Measurements from ENCODE around the gene COL18A1. TPM values are rescaled to one million over a fixed set of nuclear protein-coding genes. Genes with fewer than 3 reads are reported as not detected.

COL18A1 gene
- total RNA-seq, 2 donors from 2014 or later = 117 to 134 TPM

DNA sequence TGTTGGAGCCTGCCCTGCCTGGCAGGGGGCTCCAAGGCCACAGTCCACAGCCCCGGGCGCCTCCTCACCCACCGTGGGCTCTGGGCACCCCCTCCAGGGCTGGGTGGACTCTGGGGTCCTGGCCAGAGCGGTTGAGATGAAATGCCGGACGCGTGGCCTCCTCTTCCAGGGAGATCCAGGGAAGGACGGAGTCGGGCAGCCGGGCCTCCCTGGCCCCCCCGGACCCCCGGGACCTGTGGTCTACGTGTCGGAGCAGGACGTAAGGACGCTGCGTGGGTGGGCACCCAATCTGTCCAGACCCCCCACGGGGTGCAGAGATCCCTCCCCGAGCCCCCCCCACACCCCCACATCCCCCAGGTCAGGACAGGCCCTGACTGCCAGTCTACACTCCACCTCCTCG, 86.1 kb downstream of the COL18A1 start:
- no peaks in the 10 kb centered on the region for H3K9me3 ChIP-seq

DNA sequence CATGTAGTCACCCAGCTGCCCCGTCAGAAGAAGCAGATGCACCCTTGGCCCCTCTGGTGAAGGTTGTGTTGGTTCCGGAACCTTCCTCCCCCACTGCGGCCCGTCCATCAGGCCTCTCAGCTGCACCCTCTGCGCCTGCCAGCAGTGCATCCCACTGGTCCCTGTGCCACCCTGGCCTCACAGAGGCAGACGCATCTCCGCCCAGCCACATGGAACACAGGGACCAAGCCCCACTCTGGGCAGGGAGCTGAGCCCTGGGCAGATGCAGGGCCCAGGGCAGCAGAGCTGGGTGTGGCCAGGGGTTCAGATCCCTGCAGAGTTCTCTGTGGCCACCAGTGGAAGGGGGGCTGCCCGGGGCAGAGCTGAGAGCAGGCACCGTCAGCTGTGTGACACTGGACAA, 86.7 kb downstream of the COL18A1 start:
- no peaks in the 10 kb centered on the region for H3K27me3 ChIP-seq
- no peak overlapping the region for H3K27ac ChIP-seq
- peaks cover 41% of the 10 kb centered on the region for H3K36me3 ChIP-seq
- H3K9me3 ChIP-seq = no peaks in the 10 kb centered on the region
- DNase-seq (ENCODE audit: low spot score) = no peak
- TF ChIP-seq, protein P1, sequence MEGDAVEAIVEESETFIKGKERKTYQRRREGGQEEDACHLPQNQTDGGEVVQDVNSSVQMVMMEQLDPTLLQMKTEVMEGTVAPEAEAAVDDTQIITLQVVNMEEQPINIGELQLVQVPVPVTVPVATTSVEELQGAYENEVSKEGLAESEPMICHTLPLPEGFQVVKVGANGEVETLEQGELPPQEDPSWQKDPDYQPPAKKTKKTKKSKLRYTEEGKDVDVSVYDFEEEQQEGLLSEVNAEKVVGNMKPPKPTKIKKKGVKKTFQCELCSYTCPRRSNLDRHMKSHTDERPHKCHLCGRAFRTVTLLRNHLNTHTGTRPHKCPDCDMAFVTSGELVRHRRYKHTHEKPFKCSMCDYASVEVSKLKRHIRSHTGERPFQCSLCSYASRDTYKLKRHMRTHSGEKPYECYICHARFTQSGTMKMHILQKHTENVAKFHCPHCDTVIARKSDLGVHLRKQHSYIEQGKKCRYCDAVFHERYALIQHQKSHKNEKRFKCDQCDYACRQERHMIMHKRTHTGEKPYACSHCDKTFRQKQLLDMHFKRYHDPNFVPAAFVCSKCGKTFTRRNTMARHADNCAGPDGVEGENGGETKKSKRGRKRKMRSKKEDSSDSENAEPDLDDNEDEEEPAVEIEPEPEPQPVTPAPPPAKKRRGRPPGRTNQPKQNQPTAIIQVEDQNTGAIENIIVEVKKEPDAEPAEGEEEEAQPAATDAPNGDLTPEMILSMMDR (IDR thresholded peaks at IDR 0.05) = no peak
- H3K4me3 ChIP-seq = no peak overlapping the region
- no peaks in the 10 kb centered on the region for H3K4me1 ChIP-seq

More for the DNA sequence above, 86.1 kb downstream of the COL18A1 start:
- no peak for DNase-seq (ENCODE audit: low spot score)
- Histone ChIP-seq H3K4me3 (no peak overlapping the region), H3K27ac (no peak overlapping the region), H3K36me3 (peaks cover 36% of the 10 kb centered on the region), H3K27me3 (no peaks in the 10 kb centered on the region), H3K4me1 (no peaks in the 10 kb centered on the region)
- TF ChIP-seq, protein P1 (IDR thresholded peaks at IDR 0.05) = no peak

DNA sequence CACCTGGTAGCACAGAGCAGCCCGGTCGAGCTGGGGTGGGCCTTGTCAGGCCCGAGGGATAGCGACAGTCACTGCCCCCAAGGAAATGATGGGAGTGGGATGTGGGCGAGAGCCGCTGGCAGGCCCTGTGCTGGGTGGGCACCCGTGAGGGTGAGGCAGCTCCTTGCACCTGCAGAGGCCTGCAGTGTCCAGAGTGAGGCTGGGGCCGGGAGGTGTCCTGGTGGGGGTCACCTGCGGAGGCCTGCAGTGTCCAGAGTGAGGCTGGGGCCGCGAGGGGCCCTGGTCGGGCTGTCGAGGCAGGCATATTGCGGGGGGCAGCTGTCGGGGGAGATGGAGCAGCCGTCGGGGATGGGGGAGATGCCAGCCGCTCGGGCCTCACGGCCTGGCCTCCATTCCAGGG, 87.8 kb downstream of the COL18A1 start:
- H3K36me3 ChIP-seq = peaks cover 47% of the 10 kb centered on the region
- H3K9me3 ChIP-seq = no peaks in the 10 kb centered on the region
- no peak for DNase-seq (ENCODE audit: low spot score)
- H3K27ac ChIP-seq = no peak overlapping the region
- TF ChIP-seq, protein P1 (IDR thresholded peaks at IDR 0.05) = no peak
- H3K4me3 ChIP-seq = no peak overlapping the region
- H3K27me3 ChIP-seq = no peaks in the 10 kb centered on the region
- H3K4me1 ChIP-seq = no peaks in the 10 kb centered on the region

DNA sequence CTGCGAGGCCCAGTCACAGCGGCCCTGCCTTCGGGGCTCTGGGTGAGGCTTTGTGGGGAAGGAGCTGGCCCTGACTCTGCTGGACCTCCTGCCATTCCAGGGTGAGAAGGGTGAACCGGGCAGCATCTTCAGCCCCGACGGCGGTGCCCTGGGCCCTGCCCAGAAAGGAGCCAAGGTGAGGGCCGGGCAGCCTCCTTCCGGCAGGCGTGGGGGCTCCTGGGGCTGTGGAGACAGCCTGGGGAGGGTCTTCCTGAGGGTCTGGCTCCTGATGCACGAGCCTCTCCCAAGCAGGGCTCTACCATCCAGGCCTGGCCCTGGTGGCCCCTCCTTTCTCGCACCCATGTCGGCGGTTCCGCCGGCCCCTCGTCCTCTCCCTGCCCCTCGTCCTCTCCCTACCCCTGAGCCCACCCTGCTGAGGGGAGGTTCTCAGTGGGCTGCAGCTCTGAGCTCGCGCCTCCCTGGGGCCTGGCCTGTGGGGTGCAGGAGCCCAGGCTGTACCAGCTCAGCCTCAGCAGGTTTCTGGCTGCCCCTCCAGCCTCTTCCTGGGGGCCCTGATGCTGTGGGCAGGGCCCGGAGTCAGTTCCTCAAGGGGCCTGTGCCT, 88.5 kb downstream of the COL18A1 start:
- H3K9me3 ChIP-seq = no peaks in the 10 kb centered on the region
- H3K4me3 ChIP-seq = no peak overlapping the region
- no peaks in the 10 kb centered on the region for H3K4me1 ChIP-seq
- peaks cover 52% of the 10 kb centered on the region for H3K36me3 ChIP-seq
- no peak overlapping the region for H3K27ac ChIP-seq
- H3K27me3 ChIP-seq = no peaks in the 10 kb centered on the region
- TF ChIP-seq, protein P1 (IDR thresholded peaks at IDR 0.05) = no peak
- no peak for DNase-seq (ENCODE audit: low spot score)

DNA sequence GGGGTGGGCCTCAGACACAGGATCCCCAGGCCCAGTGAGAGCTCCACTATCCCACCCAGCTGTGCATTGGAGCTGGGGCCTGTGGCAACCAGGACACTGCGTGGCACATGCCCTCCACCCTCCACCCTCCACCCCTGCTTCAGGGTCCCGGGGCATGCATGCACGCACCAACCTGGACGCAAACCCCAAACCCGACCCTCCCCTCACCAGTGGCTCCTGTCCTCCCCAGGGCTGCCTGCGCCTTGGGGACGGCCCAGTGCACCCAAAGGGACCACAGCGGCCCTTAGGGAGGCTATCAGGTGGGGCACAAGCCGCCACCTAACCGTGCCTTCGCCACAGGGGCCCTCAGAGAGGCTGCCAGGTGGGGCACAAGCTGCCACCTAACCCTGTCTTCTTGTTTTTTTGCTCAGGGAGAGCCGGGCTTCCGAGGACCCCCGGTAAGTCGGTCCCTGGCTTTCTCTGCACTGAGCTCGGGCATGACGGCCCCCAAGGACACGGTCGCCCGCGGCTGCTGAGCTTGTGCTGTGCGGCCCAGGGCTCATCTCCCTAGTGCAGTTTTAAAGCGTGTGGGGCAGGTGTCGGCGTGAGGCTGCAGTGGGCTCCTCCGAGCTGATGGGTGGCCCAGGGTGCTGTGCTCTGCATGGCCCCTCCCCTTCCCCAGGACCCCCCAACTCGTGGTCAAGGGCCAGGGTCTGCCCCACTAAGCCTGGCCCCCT, 89.3 kb downstream of the COL18A1 start:
- Histone ChIP-seq H3K4me3 (no peak overlapping the region), H3K27me3 (no peaks in the 10 kb centered on the region), H3K27ac (no peak overlapping the region), H3K36me3 (peaks cover 59% of the 10 kb centered on the region), H3K4me1 (no peaks in the 10 kb centered on the region), H3K9me3 (no peaks in the 10 kb centered on the region)
- TF ChIP-seq, protein P1 (IDR thresholded peaks at IDR 0.05) = no peak
- no peak for DNase-seq (ENCODE audit: low spot score)

Data from right atrium auricular region (tissue), 2 donors.